GM19351 (cell line): ENCODE measurements around the gene CDC42EP5.

ENCODE experiments used
- ATAC-seq: cut with Tn5 transposase; IDR thresholded peaks from one replicate; pipeline ENCODE4 v1.9.1; 2021; ENCODE audit warnings: mild to moderate bottlenecking, moderate library complexity; ENCODE audit not compliant: unreplicated experiment

Gene CDC42EP5

GRCh38 chr19:54462655-54463530 lies 10.2 kb downstream of the CDC42EP5 start:
- peak; percentile 17 for ATAC-seq

- ATAC-seq: no peak
Observed at GRCh38 chr19:54462047-54462654, 10.9 kb downstream of the CDC42EP5 start.

GRCh38 chr19:54461613-54462012 lies 11.5 kb downstream of the CDC42EP5 start:
- ATAC-seq: no peak

- no peak for ATAC-seq
Observed at GRCh38 chr19:54461210-54461609, 11.9 kb downstream of the CDC42EP5 start.

- ATAC-seq: no peak
Observed at GRCh38 chr19:54460230-54461005, 12.7 kb downstream of the CDC42EP5 start.

GRCh38 chr19:54459282-54460229 lies 13.5 kb downstream of the CDC42EP5 start:
- no peak for ATAC-seq

GRCh38 chr19:54458648-54459281 lies 14.3 kb downstream of the CDC42EP5 start:
- ATAC-seq: no peak

GRCh38 chr19:54457773-54458647 lies 15.1 kb downstream of the CDC42EP5 start:
- no peak for ATAC-seq

- no peak for ATAC-seq
Observed at GRCh38 chr19:54456423-54457373, 16.4 kb downstream of the CDC42EP5 start.

- no peak for ATAC-seq
Observed at GRCh38 chr19:54455786-54456422, 17.2 kb downstream of the CDC42EP5 start.

GRCh38 chr19:54454781-54455675 lies 18.1 kb downstream of the CDC42EP5 start:
- ATAC-seq: no peak

GRCh38 chr19:54453921-54454780 lies 18.9 kb downstream of the CDC42EP5 start:
- ATAC-seq: no peak

- no peak for ATAC-seq
Observed at GRCh38 chr19:54452626-54453025, 20.5 kb downstream of the CDC42EP5 start.

- ATAC-seq: no peak
Observed at GRCh38 chr19:54451997-54452396, 21.1 kb downstream of the CDC42EP5 start.

GRCh38 chr19:54451331-54451871 lies 21.7 kb downstream of the CDC42EP5 start:
- ATAC-seq: no peak
